GDM1 (cell line): ENCODE measurements around the gene MYO1B.

Source experiments
- DNase-seq: peaks from one replicate; lab custom pipeline; 2025; lab: John Stamatoyannopoulos, UW

MYO1B gene

DNA sequence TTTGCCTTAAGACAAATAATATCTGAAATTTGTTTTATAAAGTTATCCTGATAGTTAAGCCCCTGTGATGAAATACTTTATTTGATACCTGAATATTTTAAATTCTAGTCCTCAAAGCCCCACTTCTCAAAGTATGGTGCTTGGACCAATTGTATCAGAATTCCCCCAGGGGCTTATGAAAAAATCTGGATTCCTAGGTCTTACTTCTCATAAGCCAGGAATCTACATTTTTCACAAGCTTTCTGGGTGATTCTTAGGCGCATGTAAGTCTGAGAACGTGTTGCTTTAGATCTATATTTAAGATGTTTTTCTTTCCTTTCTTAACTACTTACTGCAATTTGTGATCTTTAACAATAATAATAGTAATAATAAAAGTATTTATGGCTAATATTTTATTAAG lies 53.1 kb downstream of the MYO1B start:
- DNase-seq: no peak

DNA sequence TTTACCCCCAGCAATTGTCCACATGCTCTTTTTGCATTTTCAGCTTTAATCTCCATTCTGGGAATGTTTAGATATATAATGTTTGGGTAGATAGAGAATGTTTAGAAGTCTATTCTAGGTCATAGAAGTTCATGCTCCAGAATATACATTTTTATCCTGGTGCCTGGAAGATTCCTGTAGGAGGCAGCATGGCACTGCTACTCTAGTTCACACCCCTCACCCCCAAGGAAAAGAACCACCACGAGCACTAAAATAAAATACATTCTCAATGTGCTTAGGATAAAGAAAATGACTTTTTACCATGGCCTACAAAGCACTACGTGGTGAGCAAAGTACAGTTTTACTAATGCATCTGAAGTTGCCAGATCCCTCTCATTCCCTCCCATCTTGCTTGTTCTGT lies 53.8 kb downstream of the MYO1B start:
- DNase-seq: no peak

DNA sequence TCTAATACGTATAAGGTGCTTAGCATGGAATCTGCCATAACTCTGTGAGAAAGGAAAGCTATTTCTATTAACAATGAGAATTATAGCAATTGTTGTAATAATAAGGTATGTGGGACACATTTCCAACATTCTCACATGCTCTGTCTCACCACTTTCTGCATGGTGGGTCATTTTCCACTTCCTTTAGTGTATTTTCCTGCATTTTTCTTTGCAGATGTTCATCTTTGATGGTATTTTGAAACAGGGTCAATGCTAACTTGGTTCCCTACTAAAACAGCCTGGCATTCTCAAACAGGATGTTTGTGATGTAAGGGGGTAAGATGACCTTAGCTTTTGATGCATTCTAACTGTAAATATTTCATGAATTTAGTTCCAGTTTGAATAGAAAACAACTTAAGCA lies 54.7 kb downstream of the MYO1B start:
- no peak for DNase-seq

DNA sequence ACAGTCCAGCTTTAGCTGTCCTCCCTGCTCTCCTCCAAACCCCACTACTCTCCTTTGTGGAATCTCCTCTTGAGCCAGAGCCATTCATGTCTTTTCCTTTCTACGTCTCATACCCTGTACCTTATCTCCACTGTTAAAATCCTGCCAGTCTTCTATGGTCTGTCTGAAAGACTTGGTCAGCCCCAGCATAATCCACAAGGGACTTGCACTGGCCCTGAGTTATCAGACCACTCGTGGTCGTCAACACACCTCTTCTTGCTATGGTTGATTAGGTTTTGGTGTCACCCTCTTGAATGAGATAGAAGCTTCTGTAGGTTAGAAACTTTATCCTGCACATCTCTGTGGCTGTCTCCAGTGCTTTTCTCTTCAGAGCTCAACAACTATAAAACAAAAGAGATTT lies 56.8 kb downstream of the MYO1B start:
- DNase-seq: no peak

DNA sequence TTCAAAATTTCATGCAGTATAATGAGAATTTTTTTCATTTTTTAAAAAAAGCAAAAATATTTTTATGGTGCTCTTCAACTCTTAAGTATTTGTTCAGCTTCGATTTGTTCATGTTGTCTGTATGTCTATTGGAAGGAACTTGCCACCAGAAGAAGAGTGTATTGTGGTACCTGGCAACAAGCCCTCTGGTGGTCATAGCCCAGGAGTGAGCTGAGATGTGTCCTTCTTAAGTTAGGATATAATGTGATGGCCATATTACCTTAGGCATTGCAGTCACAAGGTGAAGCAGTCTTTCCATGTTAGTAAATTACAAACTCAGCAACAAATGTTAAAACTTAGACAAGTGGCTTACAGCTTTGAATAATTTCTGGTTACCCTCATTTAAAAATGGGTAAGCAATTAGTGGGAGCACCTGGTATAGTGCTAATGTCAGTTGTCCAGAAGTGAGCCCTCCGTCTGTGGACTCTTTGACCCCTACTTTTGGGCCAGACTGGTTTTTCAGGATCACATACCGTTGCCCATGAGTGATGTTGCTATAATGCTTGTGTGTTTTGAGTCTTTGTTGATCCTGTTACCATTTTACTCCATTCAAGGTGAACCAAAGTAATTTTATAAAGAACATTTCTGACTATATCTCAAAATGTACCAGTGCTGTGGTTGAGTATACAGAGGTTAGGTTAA lies 57.4 kb downstream of the MYO1B start:
- peak; percentile 6 for DNase-seq

DNA sequence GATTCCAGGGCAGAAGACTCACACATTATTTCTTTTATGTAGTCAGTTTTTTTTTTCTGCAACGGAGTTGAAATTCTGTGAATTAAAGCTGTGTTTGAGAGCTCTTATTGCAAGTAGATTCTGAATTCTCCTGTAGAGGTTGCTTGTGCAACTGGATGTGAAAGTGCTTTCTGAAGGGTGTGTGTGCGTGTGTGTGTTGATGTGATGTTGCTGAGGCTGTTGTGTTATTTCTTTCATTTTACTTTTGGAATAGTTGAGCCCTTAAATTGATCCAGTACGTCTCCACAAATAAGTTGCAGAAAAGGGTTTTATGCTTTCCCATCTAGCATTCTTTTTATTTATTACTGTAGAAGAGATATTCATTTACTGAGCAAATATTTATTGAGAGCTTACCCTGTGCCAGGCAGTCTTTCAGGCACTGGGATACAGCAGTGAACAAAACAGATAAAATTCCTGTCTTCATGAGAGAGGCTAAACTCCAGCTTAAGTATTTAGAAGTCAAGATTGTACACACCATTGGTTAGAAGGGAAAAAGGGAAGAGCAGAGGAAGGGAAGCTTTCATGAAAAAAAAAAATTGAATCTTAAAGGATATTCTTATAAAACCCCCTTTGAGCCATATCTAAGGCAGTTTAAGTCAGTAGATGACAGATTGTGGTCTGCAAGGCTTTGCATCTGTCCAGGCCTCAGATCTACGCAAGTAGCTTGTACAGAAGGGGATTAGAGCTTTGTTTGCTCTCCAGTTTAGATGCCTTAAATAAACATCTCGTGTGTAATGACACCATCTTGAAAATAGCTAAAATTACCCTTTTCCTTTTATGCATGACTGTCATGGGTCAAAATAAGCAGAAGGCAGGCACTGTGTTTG lies 58.2 kb downstream of the MYO1B start:
- DNase-seq: no peak

DNA sequence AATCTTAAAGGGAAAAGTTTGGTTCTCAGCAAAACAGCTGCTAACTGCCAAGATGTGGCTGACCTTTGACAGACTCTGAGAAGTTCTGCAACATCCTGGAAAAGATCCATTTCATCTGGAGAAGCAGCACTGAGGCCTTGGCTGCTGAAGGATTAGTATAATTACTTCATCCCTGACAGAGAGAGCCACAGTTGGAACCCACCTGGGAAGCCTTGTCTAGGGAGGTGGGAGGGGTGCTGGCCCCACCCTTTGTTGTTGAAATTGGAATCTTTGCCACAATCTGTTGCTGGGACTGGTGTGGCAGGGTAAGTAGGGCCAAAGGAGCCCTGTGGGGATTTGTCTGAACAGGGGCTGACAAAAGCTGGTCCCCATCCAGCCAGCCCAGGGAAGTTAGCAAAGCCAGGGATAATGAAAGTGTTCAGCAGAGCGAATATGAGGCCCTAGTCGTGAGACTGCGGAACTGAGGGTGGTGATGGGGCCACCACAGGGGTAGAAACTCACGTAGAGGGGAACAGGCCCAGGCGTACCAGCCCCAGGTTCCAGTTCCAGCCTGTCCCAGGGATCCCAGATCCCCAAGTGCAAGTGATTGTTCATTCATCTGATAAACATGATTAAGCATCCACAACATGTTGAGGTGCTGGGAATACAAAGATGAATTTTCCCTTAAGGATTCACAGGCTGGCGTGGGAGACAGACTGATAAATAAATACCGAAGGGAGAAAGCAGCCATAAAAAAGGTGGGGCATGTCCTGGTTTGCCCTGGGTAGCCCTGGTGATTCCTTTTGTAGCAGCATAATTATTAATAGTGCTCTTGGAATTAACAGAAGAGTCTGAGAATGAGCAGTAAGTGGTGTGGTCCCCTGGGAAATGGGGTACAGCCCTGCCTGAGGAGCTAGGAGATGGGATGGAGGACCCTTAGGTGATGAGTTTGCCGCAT lies 60.0 kb downstream of the MYO1B start:
- DNase-seq: no peak

DNA sequence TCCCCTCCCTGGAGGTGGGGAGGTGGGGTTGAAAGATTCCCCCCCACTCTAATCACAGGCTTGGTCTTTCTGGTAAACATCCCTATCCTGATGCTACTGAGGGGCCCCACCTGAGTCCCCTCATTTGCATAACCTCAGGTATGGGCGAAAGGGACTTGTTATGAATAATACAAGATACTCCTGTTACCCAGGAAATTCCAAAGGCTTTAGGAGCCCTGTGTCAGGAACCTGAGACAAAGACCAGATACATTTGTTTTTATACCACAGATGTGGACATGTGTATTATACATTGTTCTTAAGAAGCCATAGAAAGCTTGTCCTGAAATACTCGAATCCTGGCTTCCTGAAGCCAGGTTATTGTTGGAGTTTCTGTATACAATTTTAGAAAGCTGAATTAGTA lies 62.8 kb downstream of the MYO1B start:
- DNase-seq: no peak

DNA sequence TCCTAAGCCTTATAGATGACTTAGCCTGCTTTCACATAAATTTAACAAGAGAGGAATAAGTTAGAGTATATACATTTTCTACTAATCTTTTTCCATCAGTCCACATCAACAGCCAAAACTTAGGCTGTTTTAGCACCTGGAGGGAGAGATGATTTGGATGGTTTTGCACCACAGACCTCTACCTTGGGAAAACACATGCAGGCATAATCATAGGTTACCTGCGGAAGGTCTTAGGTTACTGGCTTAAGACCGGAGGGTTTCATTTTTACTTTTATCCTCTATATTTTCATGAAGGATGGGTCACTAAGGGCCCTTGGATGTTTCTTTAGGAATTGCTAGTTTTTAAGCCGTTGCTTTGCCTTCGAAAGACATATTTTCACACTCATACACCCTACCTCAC lies 66.0 kb downstream of the MYO1B start:
- no peak for DNase-seq

DNA sequence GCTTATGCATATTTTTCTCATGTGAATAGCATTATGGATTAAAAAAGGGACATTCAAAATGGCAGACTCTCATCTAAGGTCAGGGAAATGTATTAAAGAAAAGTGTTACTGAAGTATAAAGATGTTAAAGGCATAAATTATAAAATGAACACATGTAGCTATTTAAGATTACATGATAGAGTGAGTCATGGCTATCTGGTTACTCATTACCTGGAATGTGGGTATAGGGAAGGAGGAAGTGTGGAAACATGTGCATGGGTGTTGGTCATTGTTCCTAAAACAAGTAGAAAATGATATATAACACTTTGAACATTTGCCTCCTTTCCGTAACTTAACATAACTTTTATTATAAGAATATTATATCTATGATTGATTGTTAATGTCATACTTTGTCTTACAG lies 66.4 kb downstream of the MYO1B start:
- DNase-seq: no peak

DNA sequence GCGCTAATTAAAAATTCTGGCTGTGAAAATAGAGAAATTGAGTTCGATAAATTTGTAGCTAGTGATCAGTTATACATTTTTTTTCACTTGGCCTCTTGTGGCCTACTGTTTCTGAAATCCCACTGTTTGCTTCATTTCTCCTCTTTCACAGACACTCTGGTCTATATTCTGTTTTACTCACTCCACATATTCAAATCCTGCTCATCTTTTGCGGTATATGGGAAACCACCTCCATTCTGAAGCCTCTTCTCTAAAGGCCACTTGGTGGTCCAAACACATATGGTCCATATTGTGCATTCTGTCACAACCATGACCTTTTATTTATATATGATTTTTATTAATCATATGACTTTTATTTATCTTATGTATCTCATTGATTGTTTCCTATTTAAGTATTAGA lies 67.0 kb downstream of the MYO1B start:
- DNase-seq: no peak

DNA sequence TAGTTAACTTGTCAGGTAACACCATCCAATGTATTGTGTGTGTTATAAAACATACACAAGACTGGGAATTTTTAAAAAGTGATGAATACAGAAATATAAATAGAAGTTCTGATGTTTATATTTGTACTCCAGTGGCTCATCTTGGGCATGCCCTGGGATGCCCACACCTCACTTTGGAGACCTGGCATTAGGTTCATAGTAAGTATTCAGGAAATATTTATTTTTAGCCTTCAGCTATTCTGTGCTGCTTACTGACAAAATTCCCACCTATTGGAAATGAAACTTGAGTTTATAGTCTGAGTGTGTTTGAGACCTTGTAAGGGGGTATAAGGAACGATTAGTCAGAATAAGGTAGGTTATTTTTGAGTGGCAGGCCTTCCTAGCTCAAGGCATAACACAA lies 67.5 kb downstream of the MYO1B start:
- DNase-seq: no peak

DNA sequence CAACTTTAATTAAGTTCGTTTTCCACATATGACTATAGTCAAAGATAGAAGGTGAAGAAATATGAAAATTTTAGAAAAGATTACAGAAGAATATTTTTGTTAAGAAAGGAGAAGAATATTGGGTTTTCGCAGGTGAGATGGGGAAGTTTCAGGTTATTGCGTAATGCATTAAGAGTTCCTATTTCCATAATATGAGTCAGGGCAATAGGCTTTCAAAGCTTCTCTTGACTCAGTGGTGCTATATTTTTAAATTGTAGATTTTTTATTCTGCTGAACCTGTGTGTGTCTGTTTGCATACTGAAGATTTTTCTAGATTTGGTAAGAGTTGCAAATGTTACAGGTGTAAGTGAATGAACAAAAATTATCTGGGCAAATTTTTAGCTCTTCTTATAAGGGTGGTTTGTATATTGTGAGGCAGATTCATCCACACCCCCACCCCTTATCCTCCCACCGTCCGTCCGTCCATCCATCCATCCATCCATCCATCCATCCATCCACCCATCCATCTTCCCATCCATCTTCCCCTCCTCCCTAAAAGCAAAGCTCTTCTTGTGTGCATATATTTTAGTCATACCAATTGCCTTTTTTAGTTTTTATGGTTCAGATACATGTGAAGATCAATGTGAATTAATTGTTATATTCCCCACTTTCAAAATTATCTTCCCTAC lies 69.6 kb downstream of the MYO1B start:
- no peak for DNase-seq

DNA sequence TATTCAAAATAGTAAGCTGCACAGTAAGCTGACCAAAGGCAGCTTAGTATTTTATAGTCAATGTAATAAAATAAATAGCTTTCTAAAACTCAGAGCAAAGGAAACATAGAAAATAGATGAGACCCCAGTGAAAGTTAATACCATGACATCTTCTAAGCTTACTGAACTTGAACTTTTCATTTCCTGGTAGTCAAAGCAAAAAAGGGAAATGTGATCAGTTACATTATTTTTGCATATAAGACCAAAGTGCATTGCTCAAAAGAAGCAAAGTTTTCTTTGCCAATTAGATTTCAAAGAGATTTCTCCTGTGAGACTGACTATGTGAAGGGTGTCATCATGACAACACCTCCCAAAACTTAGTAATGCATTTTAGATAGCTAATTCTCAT lies 70.2 kb downstream of the MYO1B start:
- no peak for DNase-seq

DNA sequence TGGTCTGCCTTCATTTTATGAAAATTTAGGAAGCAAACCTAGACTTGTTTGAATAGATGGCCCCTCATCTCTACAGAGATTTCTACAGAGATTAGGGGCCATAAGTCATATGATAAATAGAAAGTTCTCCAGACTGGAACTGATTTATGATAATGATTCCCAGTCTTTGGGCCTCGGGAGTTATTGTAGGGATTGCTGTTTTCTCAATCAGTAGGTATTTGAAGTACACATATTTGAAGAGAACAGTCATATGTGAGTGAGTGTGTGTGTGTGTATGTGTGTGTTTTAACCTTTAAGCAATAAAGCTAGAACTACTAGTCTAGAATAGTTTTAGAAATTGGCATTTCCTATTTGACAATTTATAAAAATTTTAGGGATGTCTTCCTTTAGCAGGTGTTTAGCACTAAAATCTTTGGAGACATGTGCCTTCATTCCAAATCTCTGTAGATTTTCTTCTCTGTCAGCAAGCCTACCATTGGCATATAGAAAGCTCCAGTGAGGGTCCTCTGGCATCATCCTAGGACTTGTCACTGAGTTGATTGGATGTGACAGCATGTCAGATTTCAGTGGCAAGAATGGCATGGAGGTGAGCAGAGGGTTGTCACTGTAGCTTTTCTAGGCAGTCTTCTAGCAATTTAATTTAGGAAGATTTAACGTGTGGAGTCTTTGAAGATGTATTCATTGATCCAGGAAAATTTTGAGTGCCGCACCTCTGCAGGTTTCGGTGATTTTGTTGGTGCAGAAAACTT lies 71.2 kb downstream of the MYO1B start:
- DNase-seq: no peak

DNA sequence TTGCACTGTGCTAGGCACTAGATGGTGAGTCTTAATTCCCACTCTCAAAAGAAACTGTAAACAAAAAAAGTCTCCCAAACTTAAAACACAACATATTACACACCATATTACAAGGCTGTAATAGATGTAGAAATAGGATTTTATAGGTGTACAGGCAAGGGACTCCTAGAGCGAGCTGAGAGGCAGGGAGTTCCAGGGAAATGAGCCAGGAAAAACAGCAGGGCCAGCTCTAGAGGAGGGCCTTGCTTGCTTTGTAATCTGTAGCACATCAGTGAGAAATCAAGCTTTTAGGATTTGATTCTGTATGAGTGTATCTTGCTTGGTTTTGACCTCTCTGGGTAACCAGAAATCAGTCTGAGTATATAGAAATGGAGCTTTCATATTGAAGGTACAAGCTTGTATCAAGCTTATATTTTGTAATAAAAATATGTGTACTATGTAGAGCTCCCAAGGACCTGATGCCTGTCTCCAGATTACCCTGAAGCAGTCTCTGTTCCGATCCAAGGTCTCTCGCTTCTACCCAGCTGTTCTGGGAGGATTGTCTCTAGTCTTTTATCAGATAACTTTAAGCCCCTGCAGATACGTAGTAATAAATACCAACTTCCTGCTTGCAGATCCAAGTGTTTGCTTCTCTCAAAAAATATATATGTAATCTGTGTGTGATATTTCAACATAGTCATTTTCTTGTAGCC lies 73.0 kb downstream of the MYO1B start:
- no peak for DNase-seq

DNA sequence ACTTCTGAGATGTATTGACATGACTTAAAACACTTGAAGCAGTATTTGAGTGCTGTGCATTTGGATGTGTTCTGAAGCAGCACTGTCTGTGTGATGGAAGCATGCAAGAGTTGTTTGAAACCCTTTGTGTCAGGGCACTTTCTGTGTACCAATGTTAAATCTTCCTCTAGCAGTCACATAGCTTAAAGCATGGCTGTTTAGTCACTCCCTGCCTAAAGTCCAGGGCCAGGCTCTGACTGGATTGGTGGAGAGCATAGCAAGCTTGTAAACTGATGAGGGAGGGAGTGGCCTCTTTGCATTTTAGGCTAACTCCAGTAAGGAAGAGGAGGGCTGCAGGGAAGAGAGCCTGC lies 73.5 kb downstream of the MYO1B start:
- no peak for DNase-seq

DNA sequence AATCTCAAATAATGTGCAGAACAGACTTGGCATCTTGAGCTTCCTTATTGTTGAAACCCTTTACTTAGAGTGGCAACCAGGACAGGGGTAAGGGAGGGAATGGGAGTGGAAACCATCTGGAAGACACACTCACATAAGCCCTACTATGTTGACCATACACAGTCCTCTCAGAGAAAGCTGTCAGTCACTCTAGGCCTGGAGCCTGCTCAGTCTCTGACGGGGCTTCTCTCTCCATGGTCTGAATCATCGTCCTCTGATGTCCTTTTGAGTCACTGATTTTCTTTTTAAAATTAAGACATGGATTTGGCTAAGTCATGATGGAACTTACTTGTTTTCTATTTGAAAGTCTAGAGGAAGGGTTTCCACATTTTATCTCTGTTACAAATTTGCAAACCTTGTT lies 74.0 kb downstream of the MYO1B start:
- DNase-seq: no peak

DNA sequence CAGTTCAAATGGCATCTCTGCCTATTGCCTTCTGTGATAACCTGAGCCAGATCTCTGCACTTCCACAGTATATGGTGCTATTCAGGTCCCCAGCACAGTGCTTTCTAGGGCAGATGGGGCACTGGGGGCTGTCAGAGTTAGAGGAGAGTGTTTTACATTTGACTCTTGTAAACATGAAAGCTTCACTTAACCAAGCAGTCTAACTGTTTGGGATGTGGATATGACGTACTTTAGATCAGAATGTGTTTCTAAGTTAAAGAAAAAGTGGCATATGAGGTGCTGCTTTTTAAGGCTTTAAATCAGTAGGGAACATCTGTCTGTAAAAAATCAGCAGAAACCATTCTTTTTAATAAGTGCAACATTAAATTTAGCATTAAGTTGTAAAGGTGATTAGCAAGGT lies 75.7 kb downstream of the MYO1B start:
- DNase-seq: no peak

DNA sequence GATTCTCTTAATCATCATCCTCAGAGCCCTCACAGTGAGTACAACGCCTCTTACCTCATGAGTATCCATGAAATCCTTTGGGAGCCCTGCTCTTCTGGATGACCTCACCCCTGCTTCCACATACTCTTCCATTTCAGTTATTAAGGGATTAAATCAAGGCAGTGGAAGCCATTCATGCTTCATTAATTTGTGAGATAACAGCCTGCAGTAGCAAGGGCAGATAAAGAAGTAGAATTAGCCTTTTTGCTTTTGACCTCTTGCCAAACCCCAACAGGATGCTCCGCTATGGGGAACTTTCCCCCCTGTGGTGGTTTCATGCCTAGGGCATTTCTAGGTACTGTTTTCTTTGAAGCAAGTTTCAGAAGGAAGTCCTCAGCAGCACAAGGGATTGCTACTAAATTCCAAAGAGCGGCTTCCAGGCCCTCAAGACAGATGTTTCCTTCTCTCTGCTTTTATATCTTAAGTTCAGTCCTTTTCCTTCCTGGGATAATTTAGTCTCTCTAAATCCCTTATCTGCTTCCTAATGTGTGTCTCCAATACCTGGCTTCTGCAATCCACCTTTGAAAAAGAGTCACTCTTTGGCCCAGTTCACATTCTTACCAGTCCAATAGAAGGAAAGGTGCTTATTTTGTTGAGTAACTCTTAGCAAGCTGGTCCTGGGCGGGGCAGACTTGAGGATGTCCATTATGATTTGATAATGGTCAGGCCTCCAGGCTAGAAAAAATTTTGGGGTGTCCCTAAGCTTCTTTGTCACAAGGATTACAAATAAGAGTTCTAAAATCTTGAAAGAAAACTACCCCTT lies 76.9 kb downstream of the MYO1B start:
- DNase-seq: peak; percentile 65
